Thymus (tissue), 11 donors: ENCODE measurements around the gene KMT2C. TPM values are rescaled to one million over a fixed set of nuclear protein-coding genes. Genes with fewer than 3 reads are reported as not detected.

Source experiments
- DNase-seq, 9 donors: peaks; one replicate each; pipeline ENCODE4 v3.0.0-alpha.2; 2013; ENCODE audit warnings: low spot score in 9 of 9, low read depth in 6 of 9, missing footprints in 1 of 9
- H3K27ac ChIP-seq, 2 donors: one replicate each; pipeline ENCODE4 v1.5.1; 2013; ENCODE audit warnings: control low read depth in 1 of 2, low read depth in 1 of 2, low read length in 1 of 2, mild to moderate bottlenecking in 1 of 2, moderate library complexity in 1 of 2
- H3K27me3 ChIP-seq, 2 donors: one replicate each; pipeline ENCODE4 v1.5.1; 2013; ENCODE audit warnings: low read length in 1 of 2; ENCODE audit not compliant: control insufficient read depth in 2 of 2, insufficient read depth in 1 of 2
- H3K36me3 ChIP-seq, 2 donors: one replicate each; pipeline ENCODE4 v1.5.1; 2013; ENCODE audit warnings: low read length in 1 of 2, mild to moderate bottlenecking in 1 of 2, moderate library complexity in 1 of 2; ENCODE audit not compliant: control insufficient read depth in 2 of 2, insufficient read depth in 2 of 2
- H3K4me1 ChIP-seq, 2 donors: one replicate each; pipeline ENCODE4 v1.5.1; 2013; ENCODE audit warnings: low read length in 2 of 2; ENCODE audit not compliant: control insufficient read depth in 2 of 2, insufficient read depth in 2 of 2
- H3K4me3 ChIP-seq, 2 donors: one replicate each; pipeline ENCODE4 v1.5.1; 2013; ENCODE audit warnings: low read length in 2 of 2, control low read depth in 1 of 2, mild to moderate bottlenecking in 1 of 2
- H3K9me3 ChIP-seq, 2 donors: one replicate each; pipeline ENCODE4 v1.5.1; 2013; ENCODE audit warnings: low read length in 1 of 2, mild to moderate bottlenecking in 1 of 2; ENCODE audit not compliant: control insufficient read depth in 2 of 2, insufficient read depth in 1 of 2
- whole genome bisulfite sequencing: extraction: QIAGEN DNeasy Blood & Tissue Kit; methylation state at CpG from one replicate; pipeline ENCODE4 v1.1.7; 2013; 5-methylcytosine and 5-hydroxymethylcytosine counted together
- polyA plus RNA-seq: library from polyadenylated mRNA; stranded (reverse); fragments of 200-250 nt; gene quantifications from one replicate; pipeline ENCODE4 v1.2.3, GENCODE V29; 2013
- total RNA-seq: library from RNA; stranded (reverse); fragments of 120-200 nt; gene quantifications from one replicate; pipeline ENCODE4 v1.2.4, GENCODE V29; 2013
- donor health status: healthy.

KMT2C gene
- total and polyA plus RNA-seq, 2 donors: 14.4 to 26.2 TPM

GRCh38 chr7:152130658-152131590 is 304.9 kb downstream of the KMT2C start:
- 98% methylated on average over 37 of the region's 37 CpGs for WGBS
- Histone ChIP-seq H3K4me3 (no peak overlapping the region), H3K27me3 (no peaks in the 10 kb centered on the region), H3K9me3 (no peaks in the 10 kb centered on the region), H3K36me3 (peaks cover 40 to 64% of the 10 kb centered on the region in 2 donors), H3K27ac (no peak overlapping the region), H3K4me1 (no peaks in the 10 kb centered on the region)
- no peak for DNase-seq

- 98% methylated on average over 7 of the region's 7 CpGs for WGBS
- Histone ChIP-seq H3K27me3 (no peaks in the 10 kb centered on the region), H3K4me1 (no peaks in the 10 kb centered on the region), H3K27ac (no peak overlapping the region), H3K4me3 (no peak overlapping the region), H3K36me3 (peaks cover 40 to 74% of the 10 kb centered on the region in 2 donors), H3K9me3 (no peaks in the 10 kb centered on the region)
- DNase-seq: no peak
Measured at GRCh38 chr7:152129682-152130081, 306.1 kb downstream of the KMT2C start.

GRCh38 chr7:152128741-152129461 is 306.9 kb downstream of the KMT2C start:
- H3K36me3 ChIP-seq: peaks cover 44 to 77% of the 10 kb centered on the region in 2 donors
- H3K27ac ChIP-seq: no peak overlapping the region
- no peaks in the 10 kb centered on the region for H3K27me3 ChIP-seq
- no peaks in the 10 kb centered on the region for H3K4me1 ChIP-seq
- H3K9me3 ChIP-seq: peaks cover 0 to 4% of the 10 kb centered on the region in 2 donors
- no peak overlapping the region for H3K4me3 ChIP-seq
- WGBS: 97% methylated on average over 60 of the region's 60 CpGs
- no peak for DNase-seq

GRCh38 chr7:152128252-152128651 is 307.6 kb downstream of the KMT2C start:
- WGBS: 98% methylated on average over 20 of the region's 20 CpGs
- Histone ChIP-seq H3K4me3 (no peak overlapping the region), H3K27me3 (no peaks in the 10 kb centered on the region), H3K36me3 (peaks cover 44 to 74% of the 10 kb centered on the region in 2 donors), H3K4me1 (no peaks in the 10 kb centered on the region), H3K27ac (no peak overlapping the region), H3K9me3 (peaks cover 0 to 4% of the 10 kb centered on the region in 2 donors)
- no peak for DNase-seq

GRCh38 chr7:152127229-152127628 is 308.6 kb downstream of the KMT2C start:
- 98% methylated on average over 19 of the region's 19 CpGs for WGBS
- H3K27ac ChIP-seq: no peak overlapping the region
- peaks cover 0 to 4% of the 10 kb centered on the region in 2 donors for H3K9me3 ChIP-seq
- no peak overlapping the region for H3K4me3 ChIP-seq
- peaks cover 43 to 70% of the 10 kb centered on the region in 2 donors for H3K36me3 ChIP-seq
- H3K27me3 ChIP-seq: no peaks in the 10 kb centered on the region
- H3K4me1 ChIP-seq: no peaks in the 10 kb centered on the region
- DNase-seq: no peak

- no peak overlapping the region for H3K4me3 ChIP-seq
- H3K4me1 ChIP-seq: no peaks in the 10 kb centered on the region
- H3K36me3 ChIP-seq: peaks cover 39 to 69% of the 10 kb centered on the region in 2 donors
- H3K9me3 ChIP-seq: peaks cover 0 to 4% of the 10 kb centered on the region in 2 donors
- DNase-seq: no peak
- no peak overlapping the region for H3K27ac ChIP-seq
- H3K27me3 ChIP-seq: no peaks in the 10 kb centered on the region
- 97% methylated on average over 7 of the region's 7 CpGs for WGBS
Measured at GRCh38 chr7:152126741-152127140, 309.1 kb downstream of the KMT2C start.

- Histone ChIP-seq H3K27me3 (no peaks in the 10 kb centered on the region), H3K9me3 (peaks cover 0 to 4% of the 10 kb centered on the region in 2 donors), H3K36me3 (peaks cover 51 to 80% of the 10 kb centered on the region in 2 donors), H3K4me1 (no peaks in the 10 kb centered on the region), H3K27ac (no peak overlapping the region), H3K4me3 (no peak overlapping the region)
- WGBS: 26% methylated on average over 1 of the region's 1 CpG
- DNase-seq: no peak
Measured at GRCh38 chr7:152122540-152122939, 313.3 kb downstream of the KMT2C start.

- Histone ChIP-seq H3K9me3 (peaks cover 0 to 4% of the 10 kb centered on the region in 2 donors), H3K27me3 (no peaks in the 10 kb centered on the region), H3K4me3 (no peak overlapping the region), H3K27ac (no peak overlapping the region), H3K36me3 (peaks cover 47 to 77% of the 10 kb centered on the region in 2 donors), H3K4me1 (no peaks in the 10 kb centered on the region)
- no peak for DNase-seq
- 95% methylated on average over 9 of the region's 9 CpGs for WGBS
Measured at GRCh38 chr7:152121432-152121831, 314.4 kb downstream of the KMT2C start.

GRCh38 chr7:152120776-152121175 is 315.0 kb downstream of the KMT2C start:
- 99% methylated on average over 7 of the region's 7 CpGs for WGBS
- Histone ChIP-seq H3K4me3 (no peak overlapping the region), H3K9me3 (peaks cover 0 to 4% of the 10 kb centered on the region in 2 donors), H3K36me3 (peaks cover 47 to 73% of the 10 kb centered on the region in 2 donors), H3K4me1 (no peaks in the 10 kb centered on the region), H3K27ac (no peak overlapping the region), H3K27me3 (no peaks in the 10 kb centered on the region)
- DNase-seq: no peak
